ENCODE results near the gene NUP93. TPM values are rescaled to one million over a fixed set of nuclear protein-coding genes. Genes with fewer than 3 reads are reported as not detected.

The NUP93 gene
- total and polyA plus RNA-seq, 2 experiments from 2014 or later = 139 to 187 TPM

GRCh38 chr16:56891685-56892084, 161.8 kb downstream of the NUP93 start:
- Histone ChIP-seq H3K36me3 (ENCODE audit: insufficient read depth) (no peaks in the 10 kb centered on the region), H3K4me1 (ENCODE audit: insufficient read depth) (no peaks in the 10 kb centered on the region), H3K79me2 (replicated peaks; ENCODE audit: insufficient read depth) (no peaks in the 10 kb centered on the region), H3K27me3 (ENCODE audit: insufficient read depth) (no peaks in the 10 kb centered on the region), H3K27ac (ENCODE audit: low read depth) (no peak overlapping the region), H3F3A (replicated peaks; ENCODE audit: low read depth) (no peaks in the 10 kb centered on the region), H3K4me3 (no peak overlapping the region), H3K4me2 (no peak overlapping the region), H3K9me2 (ENCODE audit: insufficient read depth) (no peaks in the 10 kb centered on the region), H4K20me1 (replicated peaks; ENCODE audit: insufficient read depth) (no peaks in the 10 kb centered on the region), H2AFZ (no peak overlapping the region; the same call in 1 of the 2 replicates)
- Mint-ChIP-seq H3K27ac (no peak overlapping the region), H3K4me3 (no peak overlapping the region), H3K9me3 (peaks cover 16% of the 10 kb centered on the region), H3K36me3 (ENCODE audit: low read depth) (peaks cover 3% of the 10 kb centered on the region; the same call in 2 of the 3 replicates), H3K4me1 (no peaks in the 10 kb centered on the region), H3K27me3 (ENCODE audit: insufficient read depth, low read depth, poor library complexity) (peaks cover 6% of the 10 kb centered on the region)
- ATAC-seq = no peak
- TF ChIP-seq, protein P1, sequence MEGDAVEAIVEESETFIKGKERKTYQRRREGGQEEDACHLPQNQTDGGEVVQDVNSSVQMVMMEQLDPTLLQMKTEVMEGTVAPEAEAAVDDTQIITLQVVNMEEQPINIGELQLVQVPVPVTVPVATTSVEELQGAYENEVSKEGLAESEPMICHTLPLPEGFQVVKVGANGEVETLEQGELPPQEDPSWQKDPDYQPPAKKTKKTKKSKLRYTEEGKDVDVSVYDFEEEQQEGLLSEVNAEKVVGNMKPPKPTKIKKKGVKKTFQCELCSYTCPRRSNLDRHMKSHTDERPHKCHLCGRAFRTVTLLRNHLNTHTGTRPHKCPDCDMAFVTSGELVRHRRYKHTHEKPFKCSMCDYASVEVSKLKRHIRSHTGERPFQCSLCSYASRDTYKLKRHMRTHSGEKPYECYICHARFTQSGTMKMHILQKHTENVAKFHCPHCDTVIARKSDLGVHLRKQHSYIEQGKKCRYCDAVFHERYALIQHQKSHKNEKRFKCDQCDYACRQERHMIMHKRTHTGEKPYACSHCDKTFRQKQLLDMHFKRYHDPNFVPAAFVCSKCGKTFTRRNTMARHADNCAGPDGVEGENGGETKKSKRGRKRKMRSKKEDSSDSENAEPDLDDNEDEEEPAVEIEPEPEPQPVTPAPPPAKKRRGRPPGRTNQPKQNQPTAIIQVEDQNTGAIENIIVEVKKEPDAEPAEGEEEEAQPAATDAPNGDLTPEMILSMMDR (conservative IDR thresholded peaks at IDR 0.05; ENCODE audit: low read depth in 2 of 2) = no peak
- no peak for TF ChIP-seq STAT1 (IDR thresholded peaks at IDR 0.05; ENCODE audit: unreplicated experiment)
- TF ChIP-seq JUNB (IDR thresholded peaks at IDR 0.05; ENCODE audit: unreplicated experiment) = no peak
- TF ChIP-seq POLR2AphosphoS5 (IDR thresholded peaks at IDR 0.05; ENCODE audit: low read depth) = no peak
- no peak for TF ChIP-seq REST (IDR thresholded peaks at IDR 0.05; ENCODE audit: unreplicated experiment)
- no peak for TF ChIP-seq ETS1 (IDR thresholded peaks at IDR 0.05)
- TF ChIP-seq EZH2 (IDR thresholded peaks at IDR 0.05; ENCODE audit: low read depth, unreplicated experiment) = no peak
- no peak for TF ChIP-seq ZNF331 (CRISPR knock-in tag; IDR thresholded peaks at IDR 0.05; ENCODE audit: low read depth)
- TF ChIP-seq CREB1 (CRISPR knock-in tag; IDR thresholded peaks at IDR 0.05; ENCODE audit: low read depth) = no peak
- no peak for TF ChIP-seq NANOG (IDR thresholded peaks at IDR 0.05; ENCODE audit: borderline replicate concordance)
- TF ChIP-seq EZH2phosphoT487 (IDR thresholded peaks at IDR 0.05; ENCODE audit: unreplicated experiment) = no peak
- TF ChIP-seq ZNF462 (CRISPR knock-in tag; IDR thresholded peaks at IDR 0.05) = no peak
- no peak for DNase-seq (ENCODE audit: low spot score)

Data from GM23338 (cell line).